ENCODE data around the gene KAZN. TPM values are rescaled to one million over a fixed set of nuclear protein-coding genes. Genes with fewer than 3 reads are reported as not detected.

KAZN gene
- total and polyA plus RNA-seq, 4 donors = 4.4 to 19.3 (median 9.6) TPM

GRCh38 chr1:15047237-15047636 lies 448.8 kb downstream of the KAZN start:
- Histone ChIP-seq H3K4me1 (ENCODE audit: control insufficient read depth in 1 of 2, insufficient read depth in 2 of 2, low read length in 2 of 2) (no peaks in the 10 kb centered on the region), H3K4me3 (ENCODE audit: low read length in 2 of 2) (no peak overlapping the region), H3K27me3 (ENCODE audit: control insufficient read depth in 1 of 2, insufficient read depth in 2 of 2, low read length in 1 of 2) (no peaks in the 10 kb centered on the region), H3K36me3 (ENCODE audit: control insufficient read depth in 1 of 2, insufficient read depth in 2 of 2, low read length in 1 of 2) (no peaks in the 10 kb centered on the region), H3K27ac (ENCODE audit: low read depth in 1 of 2, low read length in 2 of 2) (no peak overlapping the region), H3K9me3 (ENCODE audit: control insufficient read depth, low read length) (no peaks in the 10 kb centered on the region)
- DNase-seq (no peak), ATAC-seq (ENCODE audit: low FRiP score) (no peak)
- intact Hi-C loops (cut with DNase I) = loop anchor here in 1 of 2 donors (5.0 kb wide), 1 partner anchor 265 kb away; no protein-coding TSS in a partner anchor
- WGBS, 2 donors = 91 to 92% methylated on average over 11 of the region's 11 CpGs

GRCh38 chr1:15048437-15048980 lies 450.0 kb downstream of the KAZN start:
- Histone ChIP-seq H3K9me3 (ENCODE audit: control insufficient read depth, low read length) (no peaks in the 10 kb centered on the region), H3K4me3 (ENCODE audit: low read length in 2 of 2) (no peak overlapping the region), H3K4me1 (ENCODE audit: control insufficient read depth in 1 of 2, insufficient read depth in 2 of 2, low read length in 2 of 2) (no peaks in the 10 kb centered on the region), H3K36me3 (ENCODE audit: control insufficient read depth in 1 of 2, insufficient read depth in 2 of 2, low read length in 1 of 2) (no peaks in the 10 kb centered on the region), H3K27ac (ENCODE audit: low read depth in 1 of 2, low read length in 2 of 2) (no peak overlapping the region), H3K27me3 (ENCODE audit: control insufficient read depth in 1 of 2, insufficient read depth in 2 of 2, low read length in 1 of 2) (no peaks in the 10 kb centered on the region)
- intact Hi-C loops (cut with DNase I) = loop anchor here in 1 of 2 donors (5.0 kb wide), 1 partner anchor 266 kb away; no protein-coding TSS in a partner anchor
- ATAC-seq (ENCODE audit: low FRiP score) (no peak), DNase-seq (no peak)
- 81 to 87% methylated on average over 35 of the region's 35 CpGs for WGBS, 2 donors

DNA sequence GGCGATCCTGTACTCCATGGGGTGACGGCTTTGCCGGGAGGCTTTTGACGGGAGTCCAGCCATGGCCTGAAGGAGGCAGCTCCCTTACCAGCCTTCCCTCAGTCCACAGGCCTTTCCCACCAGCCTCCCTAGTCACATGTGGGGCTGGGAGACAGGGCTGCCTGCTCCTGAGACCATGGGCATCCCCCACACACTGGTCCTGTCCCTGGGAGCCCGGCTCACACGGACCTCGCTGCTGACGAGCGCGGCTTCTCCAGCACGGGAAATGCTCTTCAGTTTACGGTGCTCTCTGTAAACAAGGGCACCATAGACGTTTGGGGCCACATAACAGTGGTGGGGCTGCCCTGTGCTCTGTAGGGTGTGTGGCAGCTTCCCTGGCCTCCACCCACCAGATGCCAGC lies 450.6 kb downstream of the KAZN start:
- H3K36me3 ChIP-seq (ENCODE audit: control insufficient read depth in 1 of 2, insufficient read depth in 2 of 2, low read length in 1 of 2) = no peaks in the 10 kb centered on the region
- H3K9me3 ChIP-seq (ENCODE audit: control insufficient read depth, low read length) = no peaks in the 10 kb centered on the region
- DNase-seq = no peak
- H3K4me3 ChIP-seq (ENCODE audit: low read length in 2 of 2) = no peak overlapping the region
- WGBS, 2 donors = 89 to 91% methylated on average over 13 of the region's 13 CpGs
- intact Hi-C loops (cut with DNase I) = loop anchor here in 1 of 2 donors (5.0 kb wide), 1 partner anchor 267 kb away; no protein-coding TSS in a partner anchor
- H3K27me3 ChIP-seq (ENCODE audit: control insufficient read depth in 1 of 2, insufficient read depth in 2 of 2, low read length in 1 of 2) = no peaks in the 10 kb centered on the region
- no peak overlapping the region for H3K27ac ChIP-seq (ENCODE audit: low read depth in 1 of 2, low read length in 2 of 2)
- H3K4me1 ChIP-seq (ENCODE audit: control insufficient read depth in 1 of 2, insufficient read depth in 2 of 2, low read length in 2 of 2) = no peaks in the 10 kb centered on the region
- ATAC-seq (ENCODE audit: low FRiP score) = no peak

- intact Hi-C loops (cut with DNase I) = no loop called here
These were observed 453.5 kb downstream of the KAZN start for GRCh38 chr1:15051882-15052528.

GRCh38 chr1:15053153-15053552 lies 454.7 kb downstream of the KAZN start:
- H3K27ac ChIP-seq (ENCODE audit: low read depth in 1 of 2, low read length in 2 of 2) = no peak overlapping the region
- DNase-seq (no peak), ATAC-seq (ENCODE audit: low FRiP score) (no peak)
- H3K4me1 ChIP-seq (ENCODE audit: control insufficient read depth in 1 of 2, insufficient read depth in 2 of 2, low read length in 2 of 2) = no peaks in the 10 kb centered on the region
- no peaks in the 10 kb centered on the region for H3K9me3 ChIP-seq (ENCODE audit: control insufficient read depth, low read length)
- intact Hi-C loops (cut with DNase I) = no loop called here
- H3K27me3 ChIP-seq (ENCODE audit: control insufficient read depth in 1 of 2, insufficient read depth in 2 of 2, low read length in 1 of 2) = no peaks in the 10 kb centered on the region
- H3K36me3 ChIP-seq (ENCODE audit: control insufficient read depth in 1 of 2, insufficient read depth in 2 of 2, low read length in 1 of 2) = peaks cover 0 to 6% of the 10 kb centered on the region in 2 donors
- H3K4me3 ChIP-seq (ENCODE audit: low read length in 2 of 2) = no peak overlapping the region
- WGBS, 2 donors = 88 to 89% methylated on average over 9 of the region's 9 CpGs

More at GRCh38 chr1:15051882-15052528, 453.5 kb downstream of the KAZN start:
- 79 to 81% methylated on average over 8 of the region's 8 CpGs for WGBS, 2 donors
- ATAC-seq (ENCODE audit: low FRiP score) (no peak), DNase-seq (no peak)
- H3K27me3 ChIP-seq (ENCODE audit: control insufficient read depth in 1 of 2, insufficient read depth in 2 of 2, low read length in 1 of 2) = no peaks in the 10 kb centered on the region
- H3K27ac ChIP-seq (ENCODE audit: low read depth in 1 of 2, low read length in 2 of 2) = no peak overlapping the region
- H3K36me3 ChIP-seq (ENCODE audit: control insufficient read depth in 1 of 2, insufficient read depth in 2 of 2, low read length in 1 of 2) = peaks cover 0 to 4% of the 10 kb centered on the region in 2 donors
- H3K4me3 ChIP-seq (ENCODE audit: low read length in 2 of 2) = no peak overlapping the region
- no peaks in the 10 kb centered on the region for H3K4me1 ChIP-seq (ENCODE audit: control insufficient read depth in 1 of 2, insufficient read depth in 2 of 2, low read length in 2 of 2)
- no peaks in the 10 kb centered on the region for H3K9me3 ChIP-seq (ENCODE audit: control insufficient read depth, low read length)

GRCh38 chr1:15055736-15056415 lies 457.4 kb downstream of the KAZN start:
- no peaks in the 10 kb centered on the region for H3K9me3 ChIP-seq (ENCODE audit: control insufficient read depth, low read length)
- DNase-seq (no peak), ATAC-seq (ENCODE audit: low FRiP score) (no peak)
- 94 to 95% methylated on average over 29 of the region's 29 CpGs for WGBS, 2 donors
- intact Hi-C loops (cut with DNase I) = no loop called here
- no peak overlapping the region for H3K27ac ChIP-seq (ENCODE audit: low read depth in 1 of 2, low read length in 2 of 2)
- H3K36me3 ChIP-seq (ENCODE audit: control insufficient read depth in 1 of 2, insufficient read depth in 2 of 2, low read length in 1 of 2) = peaks cover 0 to 11% of the 10 kb centered on the region in 2 donors
- H3K4me1 ChIP-seq (ENCODE audit: control insufficient read depth in 1 of 2, insufficient read depth in 2 of 2, low read length in 2 of 2) = no peaks in the 10 kb centered on the region
- H3K4me3 ChIP-seq (ENCODE audit: low read length in 2 of 2) = no peak overlapping the region
- no peaks in the 10 kb centered on the region for H3K27me3 ChIP-seq (ENCODE audit: control insufficient read depth in 1 of 2, insufficient read depth in 2 of 2, low read length in 1 of 2)

DNA sequence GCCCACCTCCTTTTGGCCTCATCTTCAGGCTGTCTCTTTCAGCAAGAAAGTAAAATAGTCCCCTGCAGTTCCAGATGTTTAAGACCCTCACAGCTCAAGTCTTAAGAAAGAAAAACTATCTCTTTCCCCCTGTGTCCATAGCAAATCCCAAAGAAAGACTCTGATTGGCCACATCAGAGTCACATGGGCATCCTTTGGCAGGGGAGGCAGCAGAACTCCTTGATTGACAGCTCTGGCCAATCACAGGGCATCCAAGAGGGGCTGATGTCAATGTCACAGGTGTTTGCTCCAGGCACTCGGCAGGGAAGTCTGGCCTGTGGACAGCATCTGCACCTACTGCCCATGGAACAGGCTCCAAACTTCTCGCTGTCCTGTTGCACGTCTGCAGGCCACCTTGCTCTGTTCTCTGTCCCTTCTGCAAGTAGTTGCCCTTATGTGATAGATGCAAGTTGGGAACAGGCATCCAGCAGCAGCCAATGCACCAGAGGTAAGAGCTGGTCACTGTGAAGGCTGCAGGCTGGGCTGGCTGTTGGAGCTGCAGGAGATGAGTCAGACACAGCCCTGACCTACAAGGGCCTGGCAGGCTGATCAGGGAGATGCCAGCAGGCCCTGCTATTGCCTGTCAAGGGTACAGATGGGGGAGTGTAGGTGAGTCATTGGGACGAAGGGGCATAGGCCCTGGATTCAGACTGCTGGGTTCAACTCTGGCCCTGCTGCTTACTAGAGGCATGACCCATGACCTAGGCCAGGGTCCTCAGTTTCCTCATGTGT lies 458.2 kb downstream of the KAZN start:
- intact Hi-C loops (cut with DNase I) = no loop called here
- Histone ChIP-seq H3K27ac (ENCODE audit: low read depth in 1 of 2, low read length in 2 of 2) (no peak overlapping the region), H3K9me3 (ENCODE audit: control insufficient read depth, low read length) (no peaks in the 10 kb centered on the region), H3K27me3 (ENCODE audit: control insufficient read depth in 1 of 2, insufficient read depth in 2 of 2, low read length in 1 of 2) (no peaks in the 10 kb centered on the region), H3K36me3 (ENCODE audit: control insufficient read depth in 1 of 2, insufficient read depth in 2 of 2, low read length in 1 of 2) (peaks cover 0 to 11% of the 10 kb centered on the region in 2 donors), H3K4me3 (ENCODE audit: low read length in 2 of 2) (no peak overlapping the region), H3K4me1 (ENCODE audit: control insufficient read depth in 1 of 2, insufficient read depth in 2 of 2, low read length in 2 of 2) (no peaks in the 10 kb centered on the region)
- WGBS, 2 donors = 87% methylated on average over 4 of the region's 4 CpGs
- no peak for DNase-seq
- no peak for ATAC-seq (ENCODE audit: low FRiP score)

DNA sequence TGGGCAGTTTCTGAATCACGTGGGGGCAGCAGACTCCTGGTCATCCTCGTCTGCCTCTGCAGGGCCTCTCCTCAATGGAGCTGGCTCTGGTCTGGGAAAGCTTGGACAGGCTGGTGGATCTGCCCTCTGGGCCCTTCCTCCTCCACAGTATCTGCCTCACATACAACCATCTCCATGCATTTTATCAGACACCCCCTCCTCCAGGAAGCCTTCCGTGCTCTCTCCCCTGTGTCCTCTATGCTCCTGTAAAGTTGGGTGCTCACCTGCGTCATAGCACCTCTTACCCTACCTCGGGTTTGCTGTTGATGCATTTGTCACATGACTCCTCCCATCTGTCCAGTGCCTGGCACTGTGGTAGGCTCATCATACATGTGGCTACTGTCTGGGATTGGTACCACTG lies 459.3 kb downstream of the KAZN start:
- Histone ChIP-seq H3K4me1 (ENCODE audit: control insufficient read depth in 1 of 2, insufficient read depth in 2 of 2, low read length in 2 of 2) (no peaks in the 10 kb centered on the region), H3K4me3 (ENCODE audit: low read length in 2 of 2) (no peak overlapping the region), H3K27me3 (ENCODE audit: control insufficient read depth in 1 of 2, insufficient read depth in 2 of 2, low read length in 1 of 2) (no peaks in the 10 kb centered on the region), H3K27ac (ENCODE audit: low read depth in 1 of 2, low read length in 2 of 2) (no peak overlapping the region), H3K9me3 (ENCODE audit: control insufficient read depth, low read length) (peaks cover 1% of the 10 kb centered on the region), H3K36me3 (ENCODE audit: control insufficient read depth in 1 of 2, insufficient read depth in 2 of 2, low read length in 1 of 2) (peaks cover 2 to 11% of the 10 kb centered on the region in 2 donors)
- ATAC-seq (ENCODE audit: low FRiP score) (no peak), DNase-seq (no peak)
- intact Hi-C loops (cut with DNase I) = no loop called here
- 88 to 89% methylated on average over 5 of the region's 5 CpGs for WGBS, 2 donors
